DOHH2 (cell line): ENCODE results near the gene CCNF.

Experiments used
- EZH2phosphoT487 ChIP-seq: fragments of 200-600 bp; sonication (generic); IDR thresholded peaks from 2 replicates; pipeline ENCODE4 v1.6.1; 2017; ENCODE audit warnings: borderline replicate concordance, mild to moderate bottlenecking, antibody characterized with exemption, low read length, moderate library complexity, mixed read lengths
- TF ChIP-seq, protein P1 (sequence below): fragments of 200-600 bp; sonication (generic); IDR thresholded peaks from one replicate; pipeline ENCODE4 v1.5.1; 2014; ENCODE audit warnings: antibody characterized with exemption, mild to moderate bottlenecking, low read depth, low read length; ENCODE audit not compliant: poor library complexity, severe bottlenecking

GRCh38 chr16:2476345-2476720, 47.1 kb downstream of the CCNF start:
- TF ChIP-seq, protein P1, sequence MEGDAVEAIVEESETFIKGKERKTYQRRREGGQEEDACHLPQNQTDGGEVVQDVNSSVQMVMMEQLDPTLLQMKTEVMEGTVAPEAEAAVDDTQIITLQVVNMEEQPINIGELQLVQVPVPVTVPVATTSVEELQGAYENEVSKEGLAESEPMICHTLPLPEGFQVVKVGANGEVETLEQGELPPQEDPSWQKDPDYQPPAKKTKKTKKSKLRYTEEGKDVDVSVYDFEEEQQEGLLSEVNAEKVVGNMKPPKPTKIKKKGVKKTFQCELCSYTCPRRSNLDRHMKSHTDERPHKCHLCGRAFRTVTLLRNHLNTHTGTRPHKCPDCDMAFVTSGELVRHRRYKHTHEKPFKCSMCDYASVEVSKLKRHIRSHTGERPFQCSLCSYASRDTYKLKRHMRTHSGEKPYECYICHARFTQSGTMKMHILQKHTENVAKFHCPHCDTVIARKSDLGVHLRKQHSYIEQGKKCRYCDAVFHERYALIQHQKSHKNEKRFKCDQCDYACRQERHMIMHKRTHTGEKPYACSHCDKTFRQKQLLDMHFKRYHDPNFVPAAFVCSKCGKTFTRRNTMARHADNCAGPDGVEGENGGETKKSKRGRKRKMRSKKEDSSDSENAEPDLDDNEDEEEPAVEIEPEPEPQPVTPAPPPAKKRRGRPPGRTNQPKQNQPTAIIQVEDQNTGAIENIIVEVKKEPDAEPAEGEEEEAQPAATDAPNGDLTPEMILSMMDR: no peak
- no peak for TF ChIP-seq EZH2phosphoT487
